Kidney tubule cell (primary cell): ENCODE results near the gene EPHA2.

Source experiments
- DNase-seq: peaks from one replicate; pipeline ENCODE4 v3.0.0-alpha.2; 2018; ENCODE audit warnings: low spot score

The EPHA2 gene

DNA sequence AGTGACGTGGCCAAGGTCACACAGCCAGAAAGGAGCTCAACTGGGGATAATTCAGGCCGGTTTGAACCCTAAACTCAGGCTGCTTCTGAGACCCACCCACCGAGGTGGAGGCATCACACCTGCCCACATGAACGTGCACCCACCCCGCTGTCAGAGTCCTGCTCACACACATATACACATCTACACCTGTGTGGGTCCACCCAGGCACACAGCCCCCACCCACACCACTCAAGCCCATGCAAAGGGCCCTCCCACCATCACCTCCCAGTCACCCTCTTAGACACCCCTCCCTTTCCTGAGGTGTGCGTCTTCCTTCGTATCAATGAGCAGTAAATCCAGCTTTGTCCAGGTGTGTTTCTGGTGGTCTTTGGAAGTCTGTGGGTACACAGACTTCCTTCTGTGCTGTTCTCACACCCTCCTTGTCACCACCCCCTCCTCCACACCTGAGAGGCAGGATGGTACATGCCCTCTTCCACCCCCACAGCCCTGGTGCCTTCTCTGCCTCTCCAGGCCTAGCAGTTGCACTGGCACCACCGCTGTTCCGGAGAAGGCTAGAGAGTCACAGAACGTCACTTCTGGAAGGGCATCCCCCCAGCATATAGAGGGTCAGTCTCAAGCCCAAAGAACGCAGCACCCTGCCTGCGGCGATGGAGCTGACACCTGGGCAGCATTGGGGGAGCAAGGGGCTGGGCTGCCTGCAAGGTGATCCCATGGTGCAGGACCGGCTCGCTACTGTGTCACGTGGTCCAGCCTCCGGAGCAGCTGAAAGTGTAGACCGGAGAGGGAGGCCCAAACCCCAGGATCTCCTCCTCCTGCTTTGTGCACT, 63.6 kb downstream of the EPHA2 start:
- no peak for DNase-seq

DNA sequence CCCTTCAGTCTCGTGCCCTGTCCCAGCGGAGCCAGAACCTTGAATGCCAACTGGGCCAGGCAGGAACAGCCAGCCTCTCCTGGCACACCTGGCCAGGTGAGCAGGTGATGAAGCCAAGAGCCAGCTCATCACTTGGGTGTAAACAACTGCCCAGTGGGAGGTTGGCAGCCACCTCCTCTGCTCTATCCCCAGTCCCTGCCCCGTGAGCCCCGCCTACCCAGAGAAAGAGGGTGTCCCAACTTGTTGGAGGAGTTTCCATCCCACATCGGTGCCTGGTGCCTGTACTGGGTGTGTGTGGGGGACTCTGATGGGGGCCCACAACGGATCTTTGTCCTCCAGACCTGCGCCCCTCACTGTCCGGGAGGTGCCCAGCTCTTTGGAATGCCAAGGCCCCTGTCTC, 64.6 kb downstream of the EPHA2 start:
- DNase-seq = no peak

DNA sequence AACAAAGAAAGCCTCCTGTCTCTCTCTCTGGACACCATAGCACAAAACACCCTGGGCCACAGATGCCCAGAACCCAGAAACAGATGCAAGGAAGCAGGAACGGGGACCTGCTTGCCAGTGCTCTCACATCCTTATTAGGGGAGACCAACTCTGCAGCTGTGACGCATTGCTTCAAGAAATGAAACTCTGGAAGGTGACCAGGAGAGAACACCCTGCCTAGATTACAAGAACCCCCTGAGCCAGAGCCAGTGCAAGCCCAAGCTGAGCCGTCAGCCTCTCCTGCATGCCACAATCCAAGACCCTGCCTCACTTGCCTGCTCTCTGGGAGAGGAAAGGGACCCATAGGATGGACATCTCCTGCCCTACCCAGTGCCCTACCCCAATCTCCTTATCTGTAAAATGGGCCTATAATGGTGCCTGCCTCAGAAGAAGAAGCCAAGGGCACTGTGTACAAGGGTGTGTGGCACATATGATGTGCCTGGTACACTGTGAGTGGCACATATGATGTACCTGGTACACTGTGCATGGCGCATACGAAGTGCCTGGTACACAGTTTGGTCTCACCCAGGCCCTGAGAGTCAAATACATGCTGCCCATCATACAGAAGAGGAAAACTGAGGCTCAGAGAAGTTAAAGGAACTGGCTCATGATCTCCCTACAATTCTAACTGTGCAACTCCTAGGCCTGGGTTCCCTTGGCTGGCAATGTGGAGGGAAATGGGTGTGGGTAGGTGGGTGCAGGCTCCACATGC, 65.6 kb downstream of the EPHA2 start:
- DNase-seq = no peak

DNA sequence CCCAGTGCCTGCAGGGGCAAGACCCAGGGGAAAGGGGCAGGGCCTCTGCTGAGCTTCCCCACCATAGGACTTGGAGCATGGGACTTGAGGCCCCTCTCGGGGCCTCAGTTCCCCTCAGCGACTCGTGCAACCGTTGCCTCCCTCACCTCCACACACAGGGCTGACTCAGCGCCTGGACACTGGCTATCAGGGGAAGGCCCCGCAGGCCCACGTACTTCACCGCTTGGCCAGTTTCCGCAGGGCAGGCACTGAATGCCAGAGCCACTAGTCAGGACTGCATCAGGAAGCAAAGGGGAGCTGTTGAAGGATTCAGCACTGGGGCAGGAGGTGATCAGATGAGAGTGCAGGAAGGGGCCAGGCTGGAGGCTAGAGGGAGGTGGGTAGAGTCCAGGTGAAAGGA, 66.9 kb downstream of the EPHA2 start:
- peak; percentile 92 for DNase-seq

DNA sequence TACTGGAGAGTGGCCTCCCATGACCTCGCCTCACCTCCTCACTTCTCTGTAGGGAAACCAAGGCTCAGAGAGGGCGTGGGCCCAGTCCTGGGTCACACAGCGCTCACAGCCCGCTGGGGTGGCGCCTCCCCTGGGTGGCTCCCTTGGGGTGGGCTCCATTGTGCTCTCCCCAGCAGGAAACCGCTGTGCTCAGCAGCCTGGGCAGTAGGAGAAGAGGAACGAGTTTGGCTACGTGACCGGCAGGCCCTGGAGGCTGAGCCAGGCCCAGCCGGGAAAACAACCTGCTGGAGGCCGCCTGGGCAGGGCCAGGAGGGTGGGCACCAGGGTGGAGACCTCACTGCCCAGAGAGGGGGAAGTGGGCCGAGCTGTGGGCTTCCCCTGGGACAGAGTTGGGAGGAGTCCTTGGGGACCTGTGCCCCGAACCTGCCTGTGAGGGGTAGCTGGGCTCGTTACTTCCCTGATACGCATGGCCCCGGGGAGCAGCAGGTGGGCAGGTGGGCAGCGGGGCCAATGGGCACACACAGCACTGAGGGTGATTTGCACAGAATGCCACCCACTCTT, 67.4 kb downstream of the EPHA2 start:
- no peak for DNase-seq

DNA sequence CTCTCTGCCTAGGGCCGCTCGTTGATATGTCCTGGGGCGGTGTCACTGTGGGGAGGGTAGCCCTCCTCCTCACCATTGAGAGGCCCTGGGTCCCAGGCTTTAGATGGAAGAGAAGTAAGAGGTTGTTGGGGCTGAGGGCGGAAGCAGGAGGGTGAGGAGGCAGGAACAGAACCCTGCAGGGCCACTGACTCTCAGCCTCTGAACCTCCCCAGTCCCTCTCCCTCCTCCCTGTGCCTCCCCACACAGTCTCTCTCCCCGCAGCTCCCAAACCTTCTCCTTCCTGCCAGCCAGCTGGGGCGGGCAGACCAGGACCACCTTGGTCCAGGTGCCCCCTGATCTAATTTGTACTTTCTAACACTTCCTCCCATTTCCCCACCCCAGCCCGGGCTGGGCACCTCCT, 68.1 kb downstream of the EPHA2 start:
- no peak for DNase-seq

DNA sequence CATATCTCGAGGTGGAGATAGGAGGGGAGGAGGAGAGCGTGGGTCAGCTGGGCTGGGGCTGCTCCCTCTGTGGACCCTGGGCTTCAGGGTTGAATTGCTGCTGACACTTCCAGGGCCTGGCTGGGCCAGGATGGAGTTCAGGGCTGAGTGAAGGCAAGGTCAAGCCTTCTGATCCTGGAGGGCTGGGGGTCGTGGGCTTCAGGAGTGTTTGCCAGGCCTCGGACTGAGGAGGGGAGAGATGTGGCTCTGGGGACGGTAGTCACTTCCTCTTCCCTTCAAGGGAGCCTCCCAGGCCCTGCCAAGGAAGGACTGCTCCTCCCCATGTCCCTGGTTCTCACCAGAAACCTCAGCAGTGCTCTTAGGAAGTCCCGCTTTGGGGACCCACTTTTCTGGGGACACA, 70.3 kb downstream of the EPHA2 start:
- no peak for DNase-seq

DNA sequence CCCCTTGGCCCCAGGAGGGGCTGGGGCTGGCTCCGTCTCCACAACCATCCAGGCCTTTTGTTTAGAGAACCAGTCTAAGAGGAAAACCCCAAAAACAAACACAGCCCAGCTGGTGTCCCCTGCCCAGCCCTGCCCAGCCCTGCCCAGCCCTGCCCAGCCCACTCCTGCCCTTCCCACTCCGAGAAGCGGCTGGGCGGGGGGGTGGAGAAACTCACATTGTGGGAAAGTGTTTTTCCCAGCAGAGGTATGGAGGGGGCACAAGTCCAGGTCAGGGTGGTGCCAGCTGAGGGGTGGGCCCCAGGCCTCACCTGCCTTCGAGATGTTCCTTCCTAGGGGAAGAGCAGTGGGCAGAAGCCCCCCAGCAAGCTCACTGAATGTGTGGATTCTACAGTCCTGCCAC, 72.4 kb downstream of the EPHA2 start:
- DNase-seq = no peak

DNA sequence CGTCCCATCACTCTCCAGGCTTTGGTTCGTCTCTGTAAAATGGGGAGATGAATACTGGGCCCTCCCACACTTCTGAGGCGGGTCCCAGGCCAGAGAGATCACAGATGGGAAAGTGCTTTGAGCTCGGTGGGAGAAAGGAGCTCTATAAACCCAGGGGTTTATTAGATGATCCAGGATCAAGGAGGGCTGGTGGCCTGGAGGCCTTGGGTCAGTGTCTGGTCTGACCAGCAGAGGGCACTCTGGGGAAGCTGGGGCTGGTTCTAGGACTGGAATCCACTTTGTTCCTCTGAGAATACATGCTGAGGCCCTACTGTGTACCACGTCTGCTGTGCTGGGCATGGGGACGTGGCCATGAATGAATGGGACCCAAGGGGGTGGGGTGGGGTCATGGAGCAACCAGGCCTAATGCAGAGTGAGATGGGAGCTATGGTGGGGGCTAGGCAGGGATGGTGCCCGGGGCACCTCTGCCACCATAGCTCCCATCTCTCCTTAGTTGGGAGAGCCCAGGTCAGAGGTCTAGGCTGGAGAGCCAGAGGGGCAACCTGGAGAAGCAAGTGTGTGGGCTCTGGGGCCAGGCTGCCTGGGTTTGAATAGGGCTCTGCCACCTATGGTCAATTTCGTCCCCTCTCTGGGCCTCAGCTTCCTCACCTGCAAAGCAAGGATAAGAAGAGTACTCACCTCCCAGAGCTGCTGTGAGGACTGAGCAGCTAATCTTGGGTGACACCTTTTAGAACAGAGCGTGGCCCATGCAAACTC, 73.4 kb downstream of the EPHA2 start:
- peak; percentile 59 for DNase-seq

DNA sequence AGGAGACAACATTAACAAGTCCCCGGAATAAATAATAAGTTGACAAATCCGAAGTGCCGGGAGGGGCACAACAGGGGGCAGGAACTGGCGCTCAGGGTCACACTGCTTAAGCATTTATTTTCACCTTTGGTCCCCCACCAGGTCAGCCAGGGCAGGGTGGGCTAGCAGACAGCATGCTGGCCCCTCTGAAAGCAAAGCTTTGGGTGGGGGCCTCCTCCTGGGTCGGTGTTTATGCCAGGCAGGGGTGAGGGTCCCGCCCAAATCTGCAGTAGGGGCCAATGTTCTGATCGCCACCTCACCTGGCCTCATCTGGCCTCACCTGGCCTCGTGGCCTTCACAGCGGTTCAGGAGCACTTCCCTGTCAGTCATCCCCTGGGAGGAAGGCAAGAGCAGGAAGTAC, 74.2 kb downstream of the EPHA2 start:
- no peak for DNase-seq

DNA sequence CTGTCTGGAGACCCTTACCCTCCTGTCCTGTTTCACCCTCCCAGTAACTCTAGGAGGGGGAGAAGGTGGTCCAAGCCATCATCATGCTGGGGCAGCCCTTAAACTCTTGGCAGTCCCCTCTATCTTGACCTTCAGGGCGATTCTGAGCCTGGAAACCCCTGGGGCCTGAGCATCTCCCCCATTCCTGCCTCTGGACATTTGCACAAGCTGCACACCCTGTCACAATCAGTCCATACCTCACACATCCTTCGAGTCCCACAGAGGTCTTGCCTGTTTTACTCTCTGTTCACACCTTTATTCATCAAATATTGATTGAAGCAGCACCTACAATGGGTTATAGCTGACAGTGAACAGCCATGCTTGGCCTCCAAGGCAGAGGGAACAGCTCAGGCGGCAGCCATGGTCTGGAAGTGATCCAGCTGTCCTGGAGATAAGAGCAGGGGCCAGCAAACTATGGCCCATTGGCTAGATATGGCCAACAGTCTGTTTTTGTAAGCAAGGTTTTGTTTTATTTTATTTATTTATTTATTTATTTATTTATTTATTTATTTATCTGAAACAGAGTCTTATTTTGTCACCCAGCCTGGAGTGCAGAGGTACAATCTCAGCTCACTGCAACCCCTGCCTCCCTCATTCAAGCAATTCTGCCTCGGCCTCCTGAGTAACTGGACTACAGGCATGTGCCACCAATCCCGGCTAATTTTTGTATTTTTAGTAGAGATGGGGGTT, 75.3 kb downstream of the EPHA2 start:
- no peak for DNase-seq

DNA sequence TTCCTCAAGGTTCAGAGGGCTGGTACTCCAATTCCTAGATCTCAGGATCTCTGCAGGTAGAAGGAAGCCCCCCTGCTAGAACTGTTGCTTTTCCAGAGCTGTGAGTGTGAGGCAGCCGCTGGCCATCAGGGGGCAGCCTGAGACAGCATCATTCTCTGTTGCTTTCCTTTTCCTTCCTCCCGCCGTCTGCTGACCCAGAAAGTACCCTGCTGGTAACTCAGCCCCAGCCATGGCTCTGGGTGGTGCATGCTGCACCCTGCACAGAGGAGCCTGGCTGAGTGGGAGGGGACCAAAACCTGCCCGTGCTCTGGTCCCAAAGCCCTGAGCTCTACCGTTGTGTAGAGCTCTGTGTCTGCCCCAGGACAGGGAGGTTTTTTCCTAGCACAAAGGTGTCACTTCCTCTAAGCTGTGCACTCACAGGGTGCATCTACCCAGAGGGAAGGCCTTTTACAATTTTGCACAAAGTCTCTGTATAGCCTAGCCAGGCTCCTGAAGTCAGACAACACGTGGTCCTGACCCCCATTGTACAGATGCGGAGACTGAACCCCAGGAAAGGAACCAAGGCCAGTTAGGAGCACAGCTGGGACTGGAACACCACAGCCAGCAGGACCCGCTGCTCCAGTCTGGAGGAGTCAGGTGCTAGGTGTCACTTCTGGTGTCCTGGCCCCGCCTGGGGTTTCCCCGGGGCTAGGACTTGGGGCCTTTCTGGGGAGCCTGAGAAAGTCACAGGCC, 76.8 kb downstream of the EPHA2 start:
- peak; percentile 78 for DNase-seq

DNA sequence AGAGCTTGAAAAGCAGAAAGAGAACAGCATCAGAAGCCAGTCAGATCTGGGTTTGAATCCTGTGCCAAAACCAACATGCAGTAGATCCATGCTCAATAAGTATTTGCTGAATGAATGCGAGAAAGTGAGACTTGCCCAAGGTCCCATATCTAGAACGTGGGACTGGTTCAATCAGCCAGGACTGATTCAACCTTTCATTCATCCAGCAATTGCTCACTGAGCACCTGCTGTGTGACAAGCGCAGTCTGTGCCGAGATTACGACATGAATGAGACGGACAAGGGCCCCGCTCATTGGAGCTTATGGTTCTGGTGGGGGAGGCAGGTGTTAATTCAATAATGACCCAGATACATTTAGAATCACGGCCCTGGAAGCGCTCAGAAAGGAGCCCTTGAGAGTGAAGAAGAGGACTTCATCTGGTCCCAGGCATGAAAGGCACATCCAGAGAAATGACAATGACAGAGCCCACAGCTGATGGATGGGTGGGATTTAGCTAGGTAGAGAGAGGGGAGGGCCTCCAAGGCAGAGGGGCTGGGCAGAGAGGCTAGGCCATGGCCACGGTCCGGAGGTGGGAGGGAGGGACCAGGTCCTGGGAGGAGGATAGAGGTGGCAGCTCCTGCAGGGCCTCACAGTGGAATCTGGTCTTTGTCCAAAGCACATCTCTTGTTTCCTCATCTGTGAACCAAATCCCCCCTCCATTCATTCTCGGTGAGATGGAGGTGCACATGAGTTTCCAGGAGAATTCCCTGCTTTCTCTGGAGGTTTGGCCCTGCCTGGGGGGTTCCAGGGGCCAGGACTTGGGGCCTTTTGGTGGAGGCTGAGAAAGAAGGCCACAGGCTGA, 78.2 kb downstream of the EPHA2 start:
- DNase-seq = no peak

DNA sequence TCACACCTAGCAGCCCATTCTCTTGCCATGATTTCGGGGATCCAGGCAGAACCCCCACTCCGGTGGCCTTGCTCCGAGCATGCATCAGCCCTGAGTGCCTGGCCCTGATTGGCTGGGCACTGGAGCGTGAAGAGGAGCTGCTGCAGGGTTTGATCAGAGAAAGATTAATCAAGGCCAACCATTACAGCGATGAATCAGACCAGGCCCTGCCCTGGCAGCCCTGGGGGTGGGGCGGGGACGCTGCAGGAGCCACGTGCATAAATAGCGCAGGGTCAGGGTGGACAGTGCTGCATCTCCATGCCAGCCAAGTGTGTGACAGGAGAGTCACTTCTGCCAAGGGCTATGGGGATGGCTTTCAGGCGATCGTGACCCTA, 79.0 kb downstream of the EPHA2 start:
- DNase-seq = peak; percentile 92

DNA sequence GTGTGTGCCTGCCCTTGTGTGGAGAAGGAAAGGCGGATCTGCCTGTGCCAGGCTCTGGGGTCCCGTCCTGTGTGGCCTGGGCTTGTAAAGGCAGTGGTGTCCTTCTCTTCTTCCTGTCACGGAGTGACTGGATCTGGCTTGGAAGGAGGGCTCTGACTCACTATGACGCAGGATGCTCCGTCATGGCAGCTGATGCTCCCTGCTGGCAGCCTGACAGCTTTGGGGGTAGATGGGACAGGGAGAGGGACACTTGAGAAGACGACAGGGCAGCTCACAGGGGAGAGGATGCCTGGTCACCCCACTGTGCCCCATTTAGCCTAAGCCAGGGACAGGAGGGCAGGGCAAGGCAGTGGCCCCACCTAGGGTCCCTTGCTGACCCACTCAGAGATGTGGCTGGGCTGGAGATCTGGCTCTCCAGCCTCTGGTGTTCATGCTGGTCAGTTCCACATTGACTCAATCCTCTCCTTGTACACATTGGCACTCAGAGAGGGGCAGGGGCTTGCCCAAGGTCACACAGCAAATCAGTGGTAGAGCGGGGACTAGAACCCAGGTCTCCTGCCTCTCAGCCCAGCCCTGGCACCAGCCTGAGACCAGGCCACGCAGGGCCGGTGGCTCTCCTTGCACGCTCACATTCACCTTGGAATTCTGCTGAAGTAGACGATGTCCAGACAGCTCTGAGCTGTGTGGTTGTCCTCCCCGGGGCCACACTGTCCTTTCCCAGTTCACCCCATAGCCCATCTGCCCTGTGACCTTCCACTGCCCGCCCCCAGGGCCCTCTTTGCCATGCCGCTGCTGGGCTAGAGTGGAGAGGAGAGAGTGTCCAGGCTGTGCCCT, 79.6 kb downstream of the EPHA2 start:
- DNase-seq = peak; percentile 90

DNA sequence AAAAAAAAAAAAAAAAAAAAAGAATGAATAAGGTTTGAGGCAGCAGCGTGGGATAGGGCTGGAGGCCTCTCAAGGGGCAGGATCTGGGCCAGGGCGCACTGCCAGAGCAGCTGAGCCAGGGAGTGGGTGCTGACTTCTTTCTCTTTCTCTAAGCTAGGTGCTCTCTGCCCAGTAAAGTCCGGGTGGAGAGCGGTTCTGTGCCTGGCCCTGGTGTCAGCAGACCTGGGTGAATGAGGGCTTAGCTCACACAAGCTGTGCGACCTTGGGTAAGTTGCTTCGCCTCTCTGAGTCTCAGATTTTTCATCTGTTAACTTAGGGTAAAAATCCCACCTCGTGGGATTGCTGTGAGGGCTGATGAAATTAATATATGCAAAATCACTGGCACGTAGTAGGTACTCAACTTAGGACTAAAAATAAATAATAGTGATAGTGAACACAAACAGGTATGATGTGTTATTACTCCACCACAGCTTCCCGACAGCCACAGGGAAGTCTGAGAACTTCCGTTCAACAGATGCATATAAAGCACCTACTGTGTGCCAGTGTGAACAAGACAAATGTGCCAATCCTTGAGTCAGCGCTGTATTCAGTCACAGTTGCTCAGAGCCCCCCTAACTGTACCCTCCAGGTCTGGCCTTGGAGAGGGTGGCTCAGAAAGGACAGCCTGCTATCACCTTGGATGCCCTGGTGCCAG, 80.4 kb downstream of the EPHA2 start:
- peak; percentile 69 for DNase-seq
